ENCODE data around the gene ATG10. TPM values are rescaled to one million over a fixed set of nuclear protein-coding genes. Genes with fewer than 3 reads are reported as not detected.

ATG10 gene
- total RNA-seq, 2 donors from 2014 or later = 6.1 to 8.0 TPM

- no peaks in the 10 kb centered on the region for H3K27me3 Mint-ChIP-seq
- peak; percentile 72 for ATAC-seq (replicated peaks)
- H3K4me3 Mint-ChIP-seq = no peak overlapping the region
- H3K9me3 Mint-ChIP-seq = no peaks in the 10 kb centered on the region
- no peak overlapping the region for H3K27ac Mint-ChIP-seq
- no peaks in the 10 kb centered on the region for H3K36me3 Mint-ChIP-seq (ENCODE audit: low read depth)
- H3K4me1 Mint-ChIP-seq = no peaks in the 10 kb centered on the region
Measured at GRCh38 chr5:82165740-82166530, 194.1 kb downstream of the ATG10 start.

DNA sequence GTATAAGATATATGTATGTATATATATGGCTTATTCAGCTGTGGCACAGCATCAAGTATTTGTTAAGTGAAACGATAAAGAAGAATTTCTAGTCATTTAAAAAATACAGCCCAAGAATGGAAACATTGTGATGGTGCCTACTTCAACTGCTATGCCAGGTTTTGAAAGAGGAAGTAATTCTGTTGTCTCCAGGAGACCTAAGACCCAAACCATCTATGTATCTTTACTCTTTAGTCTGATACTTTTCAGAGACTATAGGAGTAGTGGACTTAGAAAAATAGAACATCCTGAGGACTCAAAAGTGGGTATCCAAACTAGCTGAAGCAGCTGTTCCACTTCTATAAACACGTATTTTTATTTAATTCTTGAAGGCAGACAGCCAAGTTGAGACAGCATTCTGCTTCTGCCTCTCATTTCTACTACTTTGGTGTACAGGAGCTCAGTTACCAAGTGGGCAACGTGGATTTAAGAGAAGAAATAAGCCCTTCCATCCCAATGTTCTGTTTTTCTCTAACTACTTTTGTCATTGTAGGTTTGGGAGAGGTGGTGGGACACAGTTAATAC lies 195.6 kb downstream of the ATG10 start:
- Mint-ChIP-seq H3K9me3 (no peaks in the 10 kb centered on the region), H3K27me3 (no peaks in the 10 kb centered on the region), H3K4me1 (no peaks in the 10 kb centered on the region), H3K36me3 (ENCODE audit: low read depth) (no peaks in the 10 kb centered on the region), H3K4me3 (no peak overlapping the region), H3K27ac (no peak overlapping the region)
- ATAC-seq (replicated peaks) = no peak

- no peaks in the 10 kb centered on the region for H3K27me3 Mint-ChIP-seq
Measured at GRCh38 chr5:82168294-82168693, 196.5 kb downstream of the ATG10 start.

DNA sequence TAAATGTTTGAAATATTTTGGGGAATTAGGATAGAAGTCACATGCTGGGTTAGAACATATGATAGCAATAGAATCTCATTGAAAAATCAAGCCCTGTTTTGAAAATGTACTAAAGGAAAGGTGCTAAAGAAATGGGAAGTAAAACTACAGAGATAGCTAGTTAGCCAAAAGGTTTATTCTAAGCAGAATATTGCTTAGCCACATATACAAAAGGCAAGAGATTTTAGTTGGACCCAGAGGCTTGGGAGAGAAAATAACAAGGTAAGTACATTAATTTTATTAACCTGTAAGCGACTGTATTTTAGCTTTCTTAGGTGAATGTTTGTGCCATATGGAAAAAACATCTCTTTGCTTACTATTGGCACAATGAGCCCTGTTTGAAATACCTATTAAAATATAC lies 198.1 kb downstream of the ATG10 start:
- Mint-ChIP-seq H3K27ac (no peak overlapping the region), H3K36me3 (ENCODE audit: low read depth) (no peaks in the 10 kb centered on the region), H3K4me1 (no peaks in the 10 kb centered on the region), H3K9me3 (no peaks in the 10 kb centered on the region), H3K27me3 (no peaks in the 10 kb centered on the region), H3K4me3 (no peak overlapping the region)
- no peak for ATAC-seq (replicated peaks)

More at GRCh38 chr5:82168294-82168693, 196.5 kb downstream of the ATG10 start:
- Mint-ChIP-seq H3K27ac (no peak overlapping the region), H3K36me3 (ENCODE audit: low read depth) (no peaks in the 10 kb centered on the region), H3K4me3 (no peak overlapping the region), H3K9me3 (no peaks in the 10 kb centered on the region), H3K4me1 (no peaks in the 10 kb centered on the region)
- ATAC-seq (replicated peaks) = no peak

- Mint-ChIP-seq H3K4me3 (no peak overlapping the region), H3K36me3 (ENCODE audit: low read depth) (no peaks in the 10 kb centered on the region), H3K4me1 (no peaks in the 10 kb centered on the region), H3K27ac (peak overlapping the region; percentile 7), H3K27me3 (no peaks in the 10 kb centered on the region), H3K9me3 (no peaks in the 10 kb centered on the region)
- peak; percentile 93 for ATAC-seq (replicated peaks)
Measured at GRCh38 chr5:82174128-82174918, 202.5 kb downstream of the ATG10 start.

DNA sequence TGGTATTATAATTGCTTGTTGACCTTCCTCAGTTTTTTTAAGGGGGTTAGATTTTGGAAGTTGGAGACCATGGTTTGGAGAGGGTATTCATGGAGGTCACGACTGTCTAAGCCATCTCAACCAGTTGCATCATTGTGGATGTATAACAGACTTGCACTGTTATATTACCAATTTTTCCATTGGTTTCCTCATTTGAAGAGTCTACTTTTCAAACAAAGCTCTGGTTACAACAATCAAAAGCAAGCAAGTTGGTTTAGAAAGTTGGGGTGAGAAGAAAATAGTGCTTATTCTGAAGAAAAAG lies 203.0 kb downstream of the ATG10 start:
- Mint-ChIP-seq H3K27ac (no peak overlapping the region), H3K4me1 (no peaks in the 10 kb centered on the region), H3K27me3 (no peaks in the 10 kb centered on the region), H3K4me3 (no peak overlapping the region), H3K9me3 (no peaks in the 10 kb centered on the region), H3K36me3 (ENCODE audit: low read depth) (no peaks in the 10 kb centered on the region)
- ATAC-seq (replicated peaks) = no peak

- Mint-ChIP-seq H3K27ac (no peak overlapping the region), H3K27me3 (no peaks in the 10 kb centered on the region), H3K4me1 (no peaks in the 10 kb centered on the region), H3K4me3 (no peak overlapping the region), H3K9me3 (no peaks in the 10 kb centered on the region), H3K36me3 (ENCODE audit: low read depth) (no peaks in the 10 kb centered on the region)
- ATAC-seq (replicated peaks) = no peak
Measured at GRCh38 chr5:82176115-82176814, 204.4 kb downstream of the ATG10 start.

- no peak for ATAC-seq (replicated peaks)
- no peak overlapping the region for H3K4me3 Mint-ChIP-seq
- H3K27ac Mint-ChIP-seq = no peak overlapping the region
- no peaks in the 10 kb centered on the region for H3K4me1 Mint-ChIP-seq
- peaks cover 3% of the 10 kb centered on the region for H3K36me3 Mint-ChIP-seq (ENCODE audit: low read depth)
- H3K27me3 Mint-ChIP-seq = no peaks in the 10 kb centered on the region
- no peaks in the 10 kb centered on the region for H3K9me3 Mint-ChIP-seq
Measured at GRCh38 chr5:82178378-82178777, 206.6 kb downstream of the ATG10 start.

GRCh38 chr5:82182662-82183061 lies 210.8 kb downstream of the ATG10 start:
- no peak overlapping the region for H3K4me3 Mint-ChIP-seq
- H3K36me3 Mint-ChIP-seq (ENCODE audit: low read depth) = peaks cover 4% of the 10 kb centered on the region
- ATAC-seq (replicated peaks) = no peak
- no peak overlapping the region for H3K27ac Mint-ChIP-seq
- no peaks in the 10 kb centered on the region for H3K4me1 Mint-ChIP-seq
- H3K9me3 Mint-ChIP-seq = no peaks in the 10 kb centered on the region
- H3K27me3 Mint-ChIP-seq = no peaks in the 10 kb centered on the region

DNA sequence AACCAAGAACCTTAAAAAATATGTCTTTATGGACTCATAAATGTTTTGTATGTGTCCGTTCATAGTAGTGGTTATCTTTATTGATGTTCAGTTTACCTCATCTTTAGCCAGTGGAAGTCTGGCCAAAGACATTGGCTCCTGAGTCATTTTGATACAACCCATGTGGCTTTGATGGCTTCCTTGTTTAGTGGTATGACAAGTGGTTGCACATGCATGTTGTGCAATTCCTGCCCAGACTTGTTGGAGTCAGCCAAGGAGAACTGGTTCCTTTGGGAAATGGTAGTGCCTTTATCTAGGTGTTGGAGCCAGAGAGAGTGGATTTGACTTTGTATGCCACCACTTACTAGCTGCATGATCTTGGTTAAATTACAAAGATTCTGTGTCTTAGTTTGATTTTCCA lies 212.0 kb downstream of the ATG10 start:
- H3K27me3 Mint-ChIP-seq = no peaks in the 10 kb centered on the region
- no peak overlapping the region for H3K4me3 Mint-ChIP-seq
- no peaks in the 10 kb centered on the region for H3K9me3 Mint-ChIP-seq
- H3K4me1 Mint-ChIP-seq = no peaks in the 10 kb centered on the region
- ATAC-seq (replicated peaks) = peak; percentile 46
- H3K36me3 Mint-ChIP-seq (ENCODE audit: low read depth) = peaks cover 4% of the 10 kb centered on the region
- H3K27ac Mint-ChIP-seq = no peak overlapping the region

GRCh38 chr5:82185851-82186250 lies 214.0 kb downstream of the ATG10 start:
- H3K27me3 Mint-ChIP-seq = no peaks in the 10 kb centered on the region
- ATAC-seq (replicated peaks) = no peak
- no peaks in the 10 kb centered on the region for H3K4me1 Mint-ChIP-seq
- H3K27ac Mint-ChIP-seq = no peak overlapping the region
- peaks cover 4% of the 10 kb centered on the region for H3K36me3 Mint-ChIP-seq (ENCODE audit: low read depth)
- no peaks in the 10 kb centered on the region for H3K9me3 Mint-ChIP-seq
- H3K4me3 Mint-ChIP-seq = no peak overlapping the region

DNA sequence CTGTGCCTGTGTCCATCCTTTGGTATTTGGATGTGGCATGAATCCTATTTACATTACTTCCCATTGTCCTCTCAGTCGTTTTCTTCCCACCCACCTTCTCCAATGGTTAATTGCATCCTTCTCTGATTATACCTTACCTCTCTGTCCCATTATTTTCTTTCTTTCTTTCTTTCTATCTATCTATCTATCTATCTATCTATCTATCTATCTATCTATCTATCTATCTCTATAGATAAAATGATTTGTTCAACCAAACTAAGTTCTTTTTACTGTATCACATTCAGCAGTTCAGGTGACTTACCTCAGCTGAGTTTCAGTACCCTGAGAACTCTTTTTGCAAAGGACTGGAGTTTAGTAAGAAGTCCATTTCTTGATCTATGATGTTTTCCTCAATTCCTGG lies 225.7 kb downstream of the ATG10 start:
- no peak for ATAC-seq (replicated peaks)
- no peak overlapping the region for H3K27ac Mint-ChIP-seq
- H3K27me3 Mint-ChIP-seq = no peaks in the 10 kb centered on the region
- no peaks in the 10 kb centered on the region for H3K4me1 Mint-ChIP-seq
- H3K9me3 Mint-ChIP-seq = no peaks in the 10 kb centered on the region
- no peak overlapping the region for H3K4me3 Mint-ChIP-seq
- H3K36me3 Mint-ChIP-seq (ENCODE audit: low read depth) = no peaks in the 10 kb centered on the region

GRCh38 chr5:82204567-82204966 lies 232.7 kb downstream of the ATG10 start:
- no peaks in the 10 kb centered on the region for H3K27me3 Mint-ChIP-seq
- no peaks in the 10 kb centered on the region for H3K4me1 Mint-ChIP-seq
- no peak overlapping the region for H3K4me3 Mint-ChIP-seq
- H3K36me3 Mint-ChIP-seq (ENCODE audit: low read depth) = no peaks in the 10 kb centered on the region
- H3K9me3 Mint-ChIP-seq = no peaks in the 10 kb centered on the region
- no peak for ATAC-seq (replicated peaks)
- H3K27ac Mint-ChIP-seq = no peak overlapping the region

DNA sequence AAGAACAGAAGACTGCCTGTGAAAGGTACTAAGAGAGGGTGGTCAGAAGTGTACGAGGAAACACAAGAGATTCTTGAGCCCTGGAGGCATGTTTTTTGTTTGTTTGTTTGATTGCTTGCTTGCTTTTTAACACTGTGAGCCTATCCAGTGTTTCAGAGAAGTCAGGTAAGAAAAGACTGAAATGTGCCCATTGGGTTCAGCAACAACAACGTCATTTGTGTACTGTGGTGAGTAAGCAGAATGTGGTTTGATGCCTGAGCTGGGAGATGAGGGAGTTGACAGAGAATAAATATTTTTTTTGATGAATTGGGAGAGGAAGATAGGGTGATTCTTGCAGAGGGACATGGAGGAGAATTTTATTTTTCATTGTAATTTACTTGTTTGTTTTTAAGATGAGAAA lies 233.2 kb downstream of the ATG10 start:
- Mint-ChIP-seq H3K9me3 (no peaks in the 10 kb centered on the region), H3K4me1 (no peaks in the 10 kb centered on the region), H3K36me3 (ENCODE audit: low read depth) (no peaks in the 10 kb centered on the region), H3K27ac (no peak overlapping the region), H3K4me3 (no peak overlapping the region), H3K27me3 (no peaks in the 10 kb centered on the region)
- ATAC-seq (replicated peaks) = no peak

Measured in activated T-helper 17 cell treated with anti-CD3 and anti-CD28 coated beads, Interleukin-2, amount 50 U/mL, for 72 hours (primary cell).